Duodenal mucosa (tissue), 2 donors: Measurements from ENCODE around the gene EMC8.

ENCODE experiments used
- H3K27ac ChIP-seq: one replicate; pipeline ENCODE4 v1.7.0; 2013; ENCODE audit warnings: low read depth, low read length
- H3K27me3 ChIP-seq, 2 donors: one replicate each; pipeline ENCODE4 v1.7.0; 2013; ENCODE audit warnings: low read length in 2 of 2, control low read depth in 1 of 2; ENCODE audit not compliant: insufficient read depth in 2 of 2, control insufficient read depth in 1 of 2
- H3K36me3 ChIP-seq, 2 donors: one replicate each; pipeline ENCODE4 v1.7.0; 2013; ENCODE audit warnings: low read length in 2 of 2, control low read depth in 1 of 2; ENCODE audit not compliant: insufficient read depth in 2 of 2, control insufficient read depth in 1 of 2
- H3K4me1 ChIP-seq, 2 donors: one replicate each; pipeline ENCODE4 v1.7.0; 2013; ENCODE audit warnings: low read length in 2 of 2, control low read depth in 1 of 2; ENCODE audit not compliant: insufficient read depth in 2 of 2, control insufficient read depth in 1 of 2
- H3K4me3 ChIP-seq, 2 donors: one replicate each; pipeline ENCODE4 v1.7.0; 2013; ENCODE audit warnings: low read length in 2 of 2, low read depth in 1 of 2
- H3K9ac ChIP-seq, 2 donors: one replicate each; pipeline ENCODE4 v1.7.0; 2013; ENCODE audit warnings: low read length in 2 of 2, low read depth in 1 of 2
- H3K9me3 ChIP-seq, 2 donors: one replicate each; pipeline ENCODE4 v1.7.0; 2013; ENCODE audit warnings: low read length in 2 of 2, control low read depth in 1 of 2; ENCODE audit not compliant: control insufficient read depth in 1 of 2

The EMC8 gene

DNA sequence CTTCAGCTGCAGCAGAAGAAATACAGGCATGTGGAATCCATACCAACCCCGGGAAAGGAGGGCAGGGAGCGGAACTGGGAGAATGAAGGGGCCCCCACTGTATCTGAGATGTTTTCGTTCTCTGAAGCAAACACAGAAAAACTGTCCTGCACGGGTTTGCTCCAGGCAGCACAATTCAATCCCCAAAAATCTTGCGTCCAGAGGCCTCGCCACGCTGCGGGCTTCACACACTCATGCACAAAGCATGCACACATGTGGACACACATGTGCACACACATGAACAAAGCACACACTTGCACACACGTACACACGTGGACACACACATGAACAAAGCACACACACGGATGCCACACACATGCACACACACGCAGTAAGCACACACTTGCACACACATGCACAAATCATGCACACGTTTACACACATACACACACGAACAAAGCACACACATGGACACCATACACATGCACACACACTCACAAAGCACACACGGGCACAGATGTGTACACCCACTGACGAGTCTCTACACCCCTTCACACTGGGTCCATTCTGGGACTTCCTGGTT lies 27.4 kb upstream of the EMC8 start:
- Histone ChIP-seq H3K36me3 (no peaks in the 10 kb centered on the region), H3K4me1 (peaks cover 0 to 1% of the 10 kb centered on the region in 2 donors), H3K27ac (no peak overlapping the region), H3K9ac (no peak overlapping the region), H3K27me3 (no peaks in the 10 kb centered on the region), H3K9me3 (no peaks in the 10 kb centered on the region), H3K4me3 (no peak overlapping the region)

DNA sequence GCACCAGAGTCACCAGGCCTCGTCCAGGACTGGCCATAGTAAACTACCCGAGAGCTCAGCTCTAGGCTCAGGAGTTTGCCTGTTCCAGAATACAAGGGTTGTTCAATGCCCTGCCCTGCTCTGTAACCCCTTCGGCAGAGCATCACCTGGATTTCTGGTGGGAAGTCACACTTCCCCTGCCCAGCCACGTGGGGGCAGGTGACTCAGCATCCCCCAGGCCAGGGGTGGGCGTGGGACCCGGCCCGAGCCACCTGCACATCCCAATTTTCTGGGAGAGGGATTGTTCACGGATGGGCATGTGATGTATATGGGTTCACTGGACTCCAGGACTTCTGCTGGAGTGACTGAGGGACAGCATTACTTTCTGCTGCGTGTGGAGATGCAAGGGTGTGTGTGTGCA lies 26.0 kb upstream of the EMC8 start:
- Histone ChIP-seq H3K36me3 (no peaks in the 10 kb centered on the region), H3K27ac (no peak overlapping the region), H3K9ac (no peak overlapping the region), H3K9me3 (no peaks in the 10 kb centered on the region), H3K27me3 (no peaks in the 10 kb centered on the region), H3K4me1 (peaks cover 4% of the 10 kb centered on the region in 2 donors), H3K4me3 (no peak overlapping the region)

DNA sequence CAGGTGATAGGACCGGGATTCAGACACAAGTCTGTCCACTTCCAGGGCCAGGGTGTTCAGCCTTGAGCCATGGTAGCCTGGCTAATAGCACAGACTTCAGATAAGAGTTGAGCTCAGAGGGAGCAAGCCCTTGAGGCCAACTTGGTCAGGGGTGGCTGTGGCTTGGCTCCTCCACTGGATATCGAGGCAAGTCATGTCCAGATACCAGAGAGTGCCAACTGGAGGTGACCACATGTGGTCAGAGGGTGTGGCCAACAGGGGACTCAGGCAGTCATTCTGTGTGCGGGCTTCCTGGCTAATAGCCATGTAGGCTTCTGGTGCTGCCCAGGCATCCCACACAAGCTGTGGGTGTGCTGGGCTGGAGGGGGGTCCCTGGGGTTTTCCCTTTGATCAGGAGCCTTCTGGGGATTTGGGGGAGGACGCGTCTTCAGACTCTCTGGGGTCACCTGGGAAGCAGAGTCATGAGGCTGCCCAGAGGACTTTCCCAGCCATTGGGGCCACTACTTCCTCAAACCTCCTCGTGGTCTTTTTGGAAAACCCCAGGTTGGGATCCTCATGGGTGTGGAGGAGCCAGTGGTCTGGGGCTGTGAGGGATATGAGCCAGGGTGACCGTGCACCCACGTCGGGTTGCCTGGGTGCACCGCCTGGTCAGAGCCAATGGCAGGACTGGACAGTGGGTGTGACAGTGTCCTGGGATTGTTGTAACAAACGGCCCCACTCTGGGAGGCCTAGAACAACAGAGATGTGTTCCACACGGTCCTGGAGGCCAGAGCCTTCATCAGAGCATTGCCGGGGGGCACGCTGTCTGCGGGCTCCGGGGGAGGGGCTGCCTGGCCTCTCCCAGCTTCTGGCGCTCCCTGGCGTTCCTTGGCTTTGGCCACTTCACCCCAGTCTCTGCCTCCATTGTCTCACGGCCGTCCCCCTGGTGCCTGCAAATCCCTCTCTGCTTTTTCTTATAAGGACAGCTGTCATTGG lies 25.1 kb upstream of the EMC8 start:
- Histone ChIP-seq H3K9ac (no peak overlapping the region), H3K36me3 (no peaks in the 10 kb centered on the region), H3K9me3 (no peaks in the 10 kb centered on the region), H3K4me1 (peaks cover 4% of the 10 kb centered on the region in 2 donors), H3K27me3 (no peaks in the 10 kb centered on the region), H3K4me3 (no peak overlapping the region), H3K27ac (no peak overlapping the region)

DNA sequence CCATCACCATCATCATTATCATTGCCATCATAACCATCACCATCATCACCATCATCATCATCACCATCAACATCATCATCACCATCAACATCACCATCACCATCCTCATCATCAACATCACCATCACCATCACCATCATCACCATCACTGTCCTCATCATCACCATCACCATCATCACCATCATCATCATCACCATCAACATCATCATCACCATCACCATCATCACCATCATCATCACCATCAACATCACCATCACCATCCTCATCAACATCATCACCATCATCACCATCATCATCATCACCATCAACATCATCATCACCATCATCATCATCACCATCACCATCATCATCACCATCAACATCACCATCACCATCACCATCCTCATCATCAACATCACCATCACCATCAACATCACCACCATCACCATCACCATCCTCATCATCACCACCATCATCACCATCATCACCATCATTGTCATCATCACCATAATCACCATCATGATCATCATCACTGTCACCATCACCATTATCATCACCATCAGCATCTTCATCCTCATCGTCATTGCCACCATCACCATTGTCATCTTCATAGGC lies 24.1 kb upstream of the EMC8 start:
- Histone ChIP-seq H3K4me1 (peaks cover 4% of the 10 kb centered on the region in 2 donors), H3K27me3 (no peaks in the 10 kb centered on the region), H3K9me3 (no peaks in the 10 kb centered on the region), H3K4me3 (no peak overlapping the region), H3K36me3 (no peaks in the 10 kb centered on the region), H3K9ac (no peak overlapping the region), H3K27ac (no peak overlapping the region)

DNA sequence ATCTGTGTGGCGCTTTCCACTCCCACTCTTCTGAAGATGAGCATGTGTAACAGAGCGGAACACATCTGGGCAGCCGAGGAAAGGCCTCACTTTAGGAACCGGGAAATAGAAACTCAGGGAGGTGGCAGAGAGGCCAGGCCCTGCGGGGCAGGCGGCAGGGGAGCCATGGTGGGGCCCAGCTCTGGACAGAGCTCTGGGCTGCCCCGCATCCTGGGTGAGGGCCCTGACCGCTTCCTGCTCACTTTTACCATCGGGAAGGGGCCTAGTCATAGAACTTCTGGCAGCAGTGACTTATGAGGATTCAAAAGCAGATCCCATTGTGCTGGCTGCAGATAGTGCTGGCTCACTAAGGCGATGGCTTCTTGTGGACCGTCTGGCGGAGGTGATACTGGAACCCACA lies 22.8 kb upstream of the EMC8 start:
- Histone ChIP-seq H3K9ac (no peak overlapping the region), H3K27ac (no peak overlapping the region), H3K27me3 (no peaks in the 10 kb centered on the region), H3K4me3 (no peak overlapping the region), H3K9me3 (no peaks in the 10 kb centered on the region), H3K4me1 (peaks cover 4% of the 10 kb centered on the region in 2 donors), H3K36me3 (no peaks in the 10 kb centered on the region)

DNA sequence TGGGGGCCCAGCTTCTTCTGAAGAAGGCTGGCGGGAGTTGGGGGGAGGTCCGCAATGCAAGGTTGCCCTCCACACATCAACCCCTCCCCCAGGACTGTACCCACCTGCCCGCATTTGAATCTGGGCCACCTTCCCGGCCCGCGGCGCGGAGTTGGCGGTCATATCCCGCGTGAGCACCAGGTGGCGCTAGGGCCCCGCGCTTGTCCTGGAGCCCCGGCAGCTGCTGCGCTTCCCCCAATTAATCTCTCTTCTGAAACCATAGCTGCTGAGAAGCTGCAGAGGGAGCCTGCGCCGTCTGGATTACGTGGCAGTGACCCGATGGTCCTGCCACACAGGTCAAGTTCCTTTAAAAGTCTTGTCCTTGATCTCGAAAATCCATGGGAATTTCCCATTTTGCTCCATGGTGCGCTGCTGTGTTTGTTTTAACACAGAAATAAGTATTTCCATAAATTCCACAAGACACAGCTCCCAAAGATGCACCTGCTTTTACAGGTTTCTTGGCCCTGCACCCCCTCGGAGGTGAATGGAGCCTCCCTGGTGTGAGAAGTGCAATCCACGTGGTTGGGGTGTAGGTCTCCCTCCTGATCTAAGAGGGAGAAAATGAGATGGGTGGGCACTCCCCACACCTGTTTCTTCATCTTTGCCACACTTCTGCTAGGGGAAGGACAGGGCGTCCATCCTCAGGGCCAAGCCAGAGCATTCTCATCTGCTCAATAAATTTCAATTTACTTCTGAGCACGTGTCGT lies 22.2 kb upstream of the EMC8 start:
- no peaks in the 10 kb centered on the region for H3K36me3 ChIP-seq
- no peak overlapping the region for H3K4me3 ChIP-seq
- peak overlapping the region in 1 of 2 donors; percentile 18 for H3K9ac ChIP-seq
- H3K27me3 ChIP-seq: no peaks in the 10 kb centered on the region
- peaks cover 4% of the 10 kb centered on the region in 2 donors for H3K4me1 ChIP-seq
- H3K9me3 ChIP-seq: no peaks in the 10 kb centered on the region
- H3K27ac ChIP-seq: no peak overlapping the region

DNA sequence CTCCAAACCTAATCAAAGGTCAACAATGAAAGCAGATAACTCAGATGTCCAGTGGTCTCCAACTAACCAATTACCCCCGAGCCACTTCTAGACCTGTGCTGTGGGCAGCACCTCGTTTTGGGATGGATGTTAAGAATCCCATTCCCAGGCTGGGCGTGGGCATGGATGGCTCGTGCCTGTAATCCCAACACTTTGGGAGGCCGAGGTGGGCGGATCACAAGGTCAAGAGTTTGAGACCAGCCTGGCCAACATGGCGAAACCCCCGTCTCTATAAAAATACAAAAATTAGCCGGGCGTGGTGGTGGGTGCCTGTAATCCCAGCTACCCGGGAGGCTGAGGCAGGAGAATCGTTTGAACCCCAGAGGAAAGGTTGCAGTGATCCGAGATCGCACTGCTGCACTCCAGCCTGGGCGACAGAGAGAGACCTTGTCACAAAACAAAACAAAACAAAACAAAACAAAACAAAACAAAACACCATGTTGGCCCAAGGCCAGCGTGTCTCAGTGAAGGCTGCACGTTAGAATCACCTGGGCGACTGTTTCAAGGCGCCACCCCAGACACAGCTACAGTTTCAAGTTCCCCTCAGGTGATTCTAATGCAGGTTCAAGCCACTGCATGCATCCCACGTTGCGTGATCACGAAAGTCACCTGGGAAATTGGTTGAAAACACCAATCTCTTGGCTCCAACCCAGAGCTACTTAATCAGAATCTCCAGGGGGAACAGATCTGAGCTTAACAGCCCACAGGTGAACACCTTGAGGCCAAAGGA lies 21.4 kb upstream of the EMC8 start:
- H3K27me3 ChIP-seq: no peaks in the 10 kb centered on the region
- peak overlapping the region in 1 of 2 donors; percentile 18 for H3K9ac ChIP-seq
- H3K4me1 ChIP-seq: peaks cover 4% of the 10 kb centered on the region in 2 donors
- H3K9me3 ChIP-seq: no peaks in the 10 kb centered on the region
- H3K27ac ChIP-seq: no peak overlapping the region
- no peaks in the 10 kb centered on the region for H3K36me3 ChIP-seq
- no peak overlapping the region for H3K4me3 ChIP-seq

DNA sequence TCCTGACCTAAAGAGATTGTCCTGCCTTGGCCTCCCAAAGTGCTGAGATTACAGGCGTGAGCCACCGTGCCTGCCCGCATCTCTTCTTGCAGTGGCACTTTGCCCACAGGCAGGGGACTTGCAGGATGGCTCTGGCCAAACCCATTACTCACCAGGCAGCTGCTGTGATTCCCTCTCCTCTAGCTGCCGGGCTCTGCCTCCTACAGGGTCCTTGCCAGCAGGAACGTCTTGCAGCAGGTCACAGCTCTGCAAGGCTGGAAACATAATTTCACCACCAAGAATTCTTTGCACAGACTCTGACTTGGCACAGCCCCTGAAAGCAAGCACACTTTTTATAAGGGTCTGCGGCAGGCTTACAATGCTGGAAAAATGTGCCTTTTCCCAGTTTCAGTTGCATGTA lies 20.4 kb upstream of the EMC8 start:
- no peak overlapping the region for H3K9ac ChIP-seq
- H3K4me3 ChIP-seq: no peak overlapping the region
- H3K4me1 ChIP-seq: peaks cover 4% of the 10 kb centered on the region in 2 donors
- H3K9me3 ChIP-seq: no peaks in the 10 kb centered on the region
- no peaks in the 10 kb centered on the region for H3K27me3 ChIP-seq
- H3K27ac ChIP-seq: no peak overlapping the region
- H3K36me3 ChIP-seq: no peaks in the 10 kb centered on the region

DNA sequence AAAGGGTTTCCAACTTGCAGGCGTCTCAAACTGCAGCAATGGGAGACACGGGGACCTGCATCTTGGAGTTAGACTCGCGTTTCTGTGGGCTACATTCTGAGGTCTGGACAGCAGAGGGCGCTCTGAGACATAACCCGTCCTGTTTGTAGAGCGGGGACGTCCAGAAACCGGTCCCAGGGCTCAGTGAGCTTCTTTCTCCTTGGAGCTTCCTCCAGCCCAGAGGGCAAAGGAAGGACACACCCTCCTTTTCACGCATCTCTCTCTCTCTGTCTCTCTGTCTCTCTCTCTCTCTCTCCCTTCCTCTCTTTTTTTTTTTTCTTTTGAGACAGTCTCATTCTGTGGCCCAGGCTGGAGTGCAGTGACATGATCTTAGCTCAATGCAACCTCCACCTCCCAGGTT lies 19.9 kb upstream of the EMC8 start:
- Histone ChIP-seq H3K27ac (no peak overlapping the region), H3K4me3 (no peak overlapping the region), H3K36me3 (no peaks in the 10 kb centered on the region), H3K4me1 (peaks cover 4% of the 10 kb centered on the region in 2 donors), H3K9ac (no peak overlapping the region), H3K9me3 (no peaks in the 10 kb centered on the region), H3K27me3 (no peaks in the 10 kb centered on the region)
